SK-N-SH treated with all-trans-retinoic acid at 6 μM for 48 hours (cell line): ENCODE results near the gene ABI3BP.

Experiments
- ATAC-seq: fragments of 200-7000 bp; cut with Tn5 transposase; 3 replicates; pipeline ENCODE4 v1.9.1; 2020; ENCODE audit warnings: mild to moderate bottlenecking, moderate library complexity
- ARNTL ChIP-seq: fragments of 450-650 bp; formaldehyde crosslinking; IDR thresholded peaks from 2 replicates; pipeline ENCODE4 v1.5.0; 2020; ENCODE audit warnings: low read depth, mild to moderate bottlenecking, moderate library complexity, borderline replicate concordance
- BACH2 ChIP-seq: fragments of 250-450 bp; sonication (Bioruptor Pico); IDR thresholded peaks from 2 replicates; pipeline ENCODE4 v1.9.0; 2021; ENCODE audit warnings: mild to moderate bottlenecking, borderline replicate concordance
- CREB5 ChIP-seq: fragments of 250-450 bp; sonication (Bioruptor Pico); IDR thresholded peaks from 2 replicates; pipeline ENCODE4 v1.5.1; 2020; ENCODE audit warnings: low read depth, mild to moderate bottlenecking, moderate library complexity
- CSDC2 ChIP-seq: fragments of 250-450 bp; sonication (Bioruptor Pico); IDR thresholded peaks from 2 replicates; pipeline ENCODE4 v1.5.0; 2020; ENCODE audit warnings: mild to moderate bottlenecking, moderate library complexity
- CSRNP3 ChIP-seq: fragments of 250-450 bp; sonication (Bioruptor Pico); IDR thresholded peaks from 2 replicates; pipeline ENCODE4 v1.5.1; 2021; ENCODE audit warnings: mild to moderate bottlenecking, moderate library complexity
- ESRRG ChIP-seq: fragments of 250-450 bp; sonication (Bioruptor Pico); IDR thresholded peaks from 2 replicates; pipeline ENCODE4 v1.6.1; 2021; ENCODE audit warnings: mild to moderate bottlenecking
- GLIS3 ChIP-seq: fragments of 250-450 bp; sonication (Bioruptor Pico); IDR thresholded peaks from 2 replicates; pipeline ENCODE4 v1.5.0; 2020; ENCODE audit warnings: mild to moderate bottlenecking, moderate library complexity
- ISL1 ChIP-seq: fragments of 250-450 bp; sonication (Bioruptor Pico); IDR thresholded peaks from 2 replicates; pipeline ENCODE4 v2.1.2; 2022; ENCODE audit warnings: mild to moderate bottlenecking, moderate library complexity
- OSR1 ChIP-seq: fragments of 250-450 bp; sonication (Bioruptor Pico); IDR thresholded peaks from 2 replicates; pipeline ENCODE4 v1.8.0; 2022; ENCODE audit warnings: moderate library complexity, mild to moderate bottlenecking, inconsistent platforms
- POU6F1 ChIP-seq: fragments of 250-450 bp; sonication (Bioruptor Pico); IDR thresholded peaks from 2 replicates; pipeline ENCODE4 v1.8.0; 2021; ENCODE audit warnings: low read depth, mild to moderate bottlenecking, moderate library complexity, borderline replicate concordance
- PPARA ChIP-seq: fragments of 250-450 bp; sonication (Bioruptor Pico); IDR thresholded peaks from 2 replicates; pipeline ENCODE4 v1.5.0; 2020; ENCODE audit warnings: mild to moderate bottlenecking, borderline replicate concordance
- RARB ChIP-seq: fragments of 250-450 bp; sonication (Bioruptor Pico); IDR thresholded peaks from 2 replicates; pipeline ENCODE4 v1.8.0; 2021; ENCODE audit warnings: mild to moderate bottlenecking, moderate library complexity
- SNAI2 ChIP-seq: fragments of 250-450 bp; sonication (Bioruptor Pico); IDR thresholded peaks from 2 replicates; pipeline ENCODE4 v1.5.0; 2020; ENCODE audit warnings: mild to moderate bottlenecking, moderate library complexity
- TOX ChIP-seq: fragments of 250-450 bp; sonication (Bioruptor Pico); IDR thresholded peaks from 2 replicates; pipeline ENCODE4 v1.8.0; 2021; ENCODE audit warnings: mild to moderate bottlenecking, moderate library complexity, borderline replicate concordance
- TSHZ2 ChIP-seq: fragments of 250-450 bp; sonication (Bioruptor Pico); IDR thresholded peaks from 2 replicates; pipeline ENCODE4 v1.5.0; 2020; ENCODE audit warnings: mild to moderate bottlenecking, moderate library complexity
- ZC3H10 ChIP-seq: fragments of 250-450 bp; sonication (Bioruptor Pico); IDR thresholded peaks from 2 replicates; pipeline ENCODE4 v1.5.1; 2021; ENCODE audit warnings: mild to moderate bottlenecking, moderate library complexity
- ZFP3 ChIP-seq: fragments of 250-450 bp; sonication (Bioruptor Pico); IDR thresholded peaks from 2 replicates; pipeline ENCODE4 v1.5.0; 2020; ENCODE audit warnings: mild to moderate bottlenecking, moderate library complexity
- ZFP30 ChIP-seq: fragments of 450-650 bp; formaldehyde crosslinking; IDR thresholded peaks from 2 replicates; pipeline ENCODE4 v1.5.0; 2022; ENCODE audit warnings: mild to moderate bottlenecking, moderate library complexity
- ZNF565 ChIP-seq: fragments of 450-650 bp; formaldehyde crosslinking; conservative IDR thresholded peaks from 2 replicates; pipeline ENCODE4 v1.5.0; 2020; ENCODE audit warnings: low read depth, mild to moderate bottlenecking, moderate library complexity
- ZNF70 ChIP-seq: fragments of 450-650 bp; formaldehyde crosslinking; IDR thresholded peaks from 2 replicates; pipeline ENCODE4 v1.5.0; 2020; ENCODE audit warnings: mild to moderate bottlenecking, moderate library complexity
- ZNF8 ChIP-seq: fragments of 450-650 bp; formaldehyde crosslinking; IDR thresholded peaks from 2 replicates; pipeline ENCODE4 v1.5.0; 2020; ENCODE audit warnings: mild to moderate bottlenecking, moderate library complexity

ABI3BP gene

GRCh38 chr3:100993309-100993708, at the start of gene ABI3BP:
TSS of gene ABI3BP (minus strand) at chr3:100993421. CDS start at chr3:100993384, 37 bp downstream.
- TF ChIP-seq ARNTL (no peak), ISL1 (CRISPR knock-in tag) (peak; percentile 9; the same call in 1 of the 2 replicates)
- peak; percentile 97 for ATAC-seq

- no peak for ATAC-seq
- no peak for TF ChIP-seq ZFP30 (CRISPR knock-in tag)
- no peak for TF ChIP-seq ZNF565 (CRISPR knock-in tag)
Observed at GRCh38 chr3:101039285-101039684, 46.1 kb upstream of the ABI3BP start.

GRCh38 chr3:101038880-101039279, 45.7 kb upstream of the ABI3BP start:
- TF ChIP-seq ZNF70 (CRISPR knock-in tag) (no peak), PPARA (CRISPR knock-in tag) (no peak), ISL1 (CRISPR knock-in tag) (no peak), ZFP3 (CRISPR knock-in tag) (no peak), ZFP30 (CRISPR knock-in tag) (no peak), BACH2 (CRISPR knock-in tag) (no peak), ZNF565 (CRISPR knock-in tag) (no peak), ARNTL (no peak), OSR1 (CRISPR knock-in tag) (no peak), POU6F1 (CRISPR knock-in tag) (no peak), RARB (CRISPR knock-in tag) (no peak), TSHZ2 (no peak), CSDC2 (CRISPR knock-in tag) (no peak), ZNF8 (CRISPR knock-in tag) (no peak), GLIS3 (CRISPR knock-in tag) (no peak), SNAI2 (CRISPR knock-in tag) (no peak), ZC3H10 (CRISPR knock-in tag) (no peak), CSRNP3 (CRISPR knock-in tag) (no peak)
- ATAC-seq, result no peak

GRCh38 chr3:101038393-101038792, 45.2 kb upstream of the ABI3BP start:
- no peak for TF ChIP-seq ZC3H10 (CRISPR knock-in tag)
- TF ChIP-seq CREB5, result no peak
- no peak for TF ChIP-seq RARB (CRISPR knock-in tag)
- no peak for TF ChIP-seq PPARA (CRISPR knock-in tag)
- no peak for TF ChIP-seq ZNF8 (CRISPR knock-in tag)
- TF ChIP-seq BACH2 (CRISPR knock-in tag), result no peak
- no peak for TF ChIP-seq GLIS3 (CRISPR knock-in tag)
- TF ChIP-seq ZFP30 (CRISPR knock-in tag), result no peak
- no peak for TF ChIP-seq SNAI2 (CRISPR knock-in tag)
- TF ChIP-seq ZNF70 (CRISPR knock-in tag), result no peak
- no peak for TF ChIP-seq ZFP3 (CRISPR knock-in tag)
- no peak for TF ChIP-seq ISL1 (CRISPR knock-in tag)
- no peak for TF ChIP-seq CSDC2 (CRISPR knock-in tag)
- ATAC-seq, result no peak

GRCh38 chr3:101037613-101038012, 44.4 kb upstream of the ABI3BP start:
- ATAC-seq, result no peak
- TF ChIP-seq ESRRG (CRISPR knock-in tag) (no peak), SNAI2 (CRISPR knock-in tag) (no peak), TOX (CRISPR knock-in tag) (no peak), ZFP3 (CRISPR knock-in tag) (no peak), ZC3H10 (CRISPR knock-in tag) (no peak), TSHZ2 (no peak), CREB5 (no peak), BACH2 (CRISPR knock-in tag) (no peak)
